Parathyroid adenoma (tissue), 2 donors: ENCODE data around the gene MACF1.
"Not testable (repeated sequence)": the region's sequence is repeated elsewhere in the genome, so short reads cannot be mapped to it uniquely, and the experiment has no call there.

Experiments
- H2AFZ ChIP-seq: fragments of 300-600 bp; sonication (generic); one replicate; pipeline ENCODE4 v1.7.0; 2017; ENCODE audit warnings: antibody characterized with exemption, mild to moderate bottlenecking
- H3K27ac ChIP-seq: fragments of 300-600 bp; sonication (generic); one replicate; pipeline ENCODE4 v1.7.0; 2017
- H3K27me3 ChIP-seq: fragments of 300-600 bp; sonication (generic); one replicate; pipeline ENCODE4 v1.7.0; 2017; ENCODE audit warnings: low read length; ENCODE audit not compliant: control insufficient read depth, insufficient read depth
- H3K36me3 ChIP-seq: fragments of 300-600 bp; sonication (generic); one replicate; pipeline ENCODE4 v1.7.0; 2017; ENCODE audit warnings: low read length; ENCODE audit not compliant: control insufficient read depth, insufficient read depth
- H3K4me1 ChIP-seq: fragments of 300-600 bp; sonication (generic); one replicate; pipeline ENCODE4 v1.7.0; 2017; ENCODE audit warnings: control low read depth
- H3K4me2 ChIP-seq: fragments of 300-600 bp; sonication (generic); one replicate; pipeline ENCODE4 v1.7.0; 2017; ENCODE audit warnings: low read length
- H3K4me3 ChIP-seq: fragments of 300-600 bp; sonication (generic); one replicate; pipeline ENCODE4 v1.7.0; 2017; ENCODE audit warnings: low read depth, low read length
- H3K79me2 ChIP-seq: fragments of 300-600 bp; sonication (generic); one replicate; pipeline ENCODE4 v1.7.0; 2017; ENCODE audit warnings: control low read depth
- H3K9ac ChIP-seq: fragments of 300-600 bp; sonication (generic); one replicate; pipeline ENCODE4 v1.7.0; 2017; ENCODE audit warnings: mild to moderate bottlenecking
- H3K9me3 ChIP-seq: fragments of 300-600 bp; sonication (generic); one replicate; pipeline ENCODE4 v1.7.0; 2017; ENCODE audit warnings: low read length; ENCODE audit not compliant: control insufficient read depth
- TF ChIP-seq, protein P1 (sequence below): fragments of 300-600 bp; sonication (generic); IDR thresholded peaks from one replicate; pipeline ENCODE4 v1.7.0; 2017; ENCODE audit warnings: antibody characterized with exemption, mild to moderate bottlenecking
- donor health status: primary hyperparathyroidism.

The MACF1 gene

DNA sequence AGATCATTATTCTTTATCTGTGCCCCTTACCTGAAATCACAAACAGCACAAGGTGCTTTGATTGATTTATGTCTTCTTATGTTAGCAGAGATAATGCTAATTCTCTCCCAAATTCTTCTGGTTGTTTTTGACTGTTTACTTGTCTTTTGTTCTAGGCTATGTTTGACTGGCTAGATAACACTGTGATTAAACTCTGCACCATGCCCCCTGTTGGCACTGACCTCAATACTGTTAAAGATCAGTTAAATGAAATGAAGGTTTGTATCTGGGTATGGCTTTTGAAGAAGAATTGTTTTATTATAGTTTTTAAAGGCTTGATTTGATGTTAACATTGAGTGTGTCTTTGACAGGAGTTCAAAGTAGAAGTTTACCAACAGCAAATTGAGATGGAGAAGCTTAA is 237.3 kb downstream of the MACF1 start:
- Histone ChIP-seq H3K4me3 (no peak overlapping the region), H3K36me3 (no peaks in the 10 kb centered on the region), H3K27ac (no peak overlapping the region), H3K4me2 (no peak overlapping the region), H3K9me3 (no peaks in the 10 kb centered on the region), H3K9ac (no peak overlapping the region), H2AFZ (no peak overlapping the region), H3K79me2 (peaks cover 3% of the 10 kb centered on the region), H3K4me1 (no peaks in the 10 kb centered on the region), H3K27me3 (no peaks in the 10 kb centered on the region)
- TF ChIP-seq, protein P1, sequence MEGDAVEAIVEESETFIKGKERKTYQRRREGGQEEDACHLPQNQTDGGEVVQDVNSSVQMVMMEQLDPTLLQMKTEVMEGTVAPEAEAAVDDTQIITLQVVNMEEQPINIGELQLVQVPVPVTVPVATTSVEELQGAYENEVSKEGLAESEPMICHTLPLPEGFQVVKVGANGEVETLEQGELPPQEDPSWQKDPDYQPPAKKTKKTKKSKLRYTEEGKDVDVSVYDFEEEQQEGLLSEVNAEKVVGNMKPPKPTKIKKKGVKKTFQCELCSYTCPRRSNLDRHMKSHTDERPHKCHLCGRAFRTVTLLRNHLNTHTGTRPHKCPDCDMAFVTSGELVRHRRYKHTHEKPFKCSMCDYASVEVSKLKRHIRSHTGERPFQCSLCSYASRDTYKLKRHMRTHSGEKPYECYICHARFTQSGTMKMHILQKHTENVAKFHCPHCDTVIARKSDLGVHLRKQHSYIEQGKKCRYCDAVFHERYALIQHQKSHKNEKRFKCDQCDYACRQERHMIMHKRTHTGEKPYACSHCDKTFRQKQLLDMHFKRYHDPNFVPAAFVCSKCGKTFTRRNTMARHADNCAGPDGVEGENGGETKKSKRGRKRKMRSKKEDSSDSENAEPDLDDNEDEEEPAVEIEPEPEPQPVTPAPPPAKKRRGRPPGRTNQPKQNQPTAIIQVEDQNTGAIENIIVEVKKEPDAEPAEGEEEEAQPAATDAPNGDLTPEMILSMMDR: no peak

DNA sequence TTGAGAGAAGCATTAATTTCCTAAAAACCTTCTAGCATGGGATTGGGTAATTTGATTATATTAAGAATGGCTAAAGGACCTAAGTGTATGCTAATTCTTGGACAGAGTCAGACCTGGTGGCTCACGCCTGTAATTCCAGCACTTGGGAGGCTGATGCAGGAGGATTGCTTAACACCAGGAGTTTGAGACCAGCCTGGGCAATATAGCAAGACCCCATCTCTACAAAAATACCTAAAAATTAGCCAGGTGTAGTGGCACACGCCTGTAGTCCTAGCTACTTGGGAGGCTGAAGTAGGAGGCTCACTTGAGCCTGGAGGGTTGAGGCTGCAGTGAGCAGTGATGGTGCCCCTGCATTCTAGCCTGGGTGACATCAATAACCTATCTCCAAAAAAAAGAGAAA is 241.1 kb downstream of the MACF1 start:
- no peaks in the 10 kb centered on the region for H3K36me3 ChIP-seq

DNA sequence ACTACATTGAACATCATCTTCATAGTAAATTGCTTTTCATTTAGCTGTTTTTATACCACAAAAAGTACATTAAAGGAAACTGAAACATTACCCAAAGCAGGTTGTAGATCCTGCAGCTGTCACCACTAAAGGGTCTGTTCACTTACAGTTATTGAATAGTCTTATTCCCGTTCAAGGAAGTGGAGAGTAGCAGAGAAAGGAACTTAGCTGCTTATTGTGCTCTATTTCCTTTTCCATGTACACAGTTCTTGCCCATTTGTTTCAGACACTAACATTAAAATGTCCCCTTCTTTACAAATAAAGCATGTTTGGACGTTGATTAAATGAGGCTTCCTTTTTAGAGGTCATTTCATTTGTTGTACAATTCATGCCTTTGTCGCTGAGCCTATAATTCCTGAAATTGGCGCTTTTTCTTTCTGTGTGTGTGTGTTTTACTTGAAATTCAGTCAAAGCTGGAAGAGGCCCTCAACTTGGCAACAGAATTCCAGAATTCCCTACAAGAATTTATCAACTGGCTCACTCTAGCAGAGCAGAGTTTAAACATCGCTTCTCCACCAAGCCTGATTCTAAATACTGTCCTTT is 242.6 kb downstream of the MACF1 start:
- H3K9me3 ChIP-seq: no peaks in the 10 kb centered on the region
- no peak overlapping the region for H2AFZ ChIP-seq
- H3K79me2 ChIP-seq: no peaks in the 10 kb centered on the region
- no peak overlapping the region for H3K4me3 ChIP-seq
- H3K4me1 ChIP-seq: no peaks in the 10 kb centered on the region
- H3K4me2 ChIP-seq: no peak overlapping the region
- TF ChIP-seq, protein P1: no peak
- H3K27me3 ChIP-seq: no peaks in the 10 kb centered on the region
- no peak overlapping the region for H3K27ac ChIP-seq
- no peaks in the 10 kb centered on the region for H3K36me3 ChIP-seq
- H3K9ac ChIP-seq: no peak overlapping the region

More for the DNA sequence above, 241.1 kb downstream of the MACF1 start:
- H3K4me2 ChIP-seq: no peak overlapping the region
- no peaks in the 10 kb centered on the region for H3K27me3 ChIP-seq
- H2AFZ ChIP-seq: no peak overlapping the region
- TF ChIP-seq, protein P1: no peak
- peaks cover 3% of the 10 kb centered on the region for H3K79me2 ChIP-seq
- no peak overlapping the region for H3K9ac ChIP-seq
- H3K4me3 ChIP-seq: no peak overlapping the region
- no peaks in the 10 kb centered on the region for H3K9me3 ChIP-seq
- H3K4me1 ChIP-seq: no peaks in the 10 kb centered on the region
- H3K27ac ChIP-seq: no peak overlapping the region

DNA sequence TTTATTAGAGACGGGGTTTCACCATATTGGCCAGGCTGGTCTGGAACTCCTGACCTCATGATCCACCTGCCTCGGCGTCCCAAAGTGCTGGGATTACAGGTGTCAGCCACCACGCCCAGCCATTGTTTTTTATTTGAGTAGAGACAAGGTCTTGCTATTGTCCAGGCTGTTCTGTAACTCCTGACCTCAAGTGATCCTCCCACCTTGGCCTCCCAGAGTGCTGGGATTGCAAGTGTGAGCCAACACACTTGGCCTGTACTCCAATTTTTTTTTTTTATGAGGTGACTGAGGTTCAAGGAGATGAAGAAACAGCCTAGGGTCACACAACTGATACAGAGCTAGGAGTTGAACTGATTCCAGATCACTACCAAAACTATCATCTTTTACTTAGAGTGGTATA is 245.5 kb downstream of the MACF1 start:
- H3K27ac ChIP-seq, H3K79me2 ChIP-seq, H3K4me3 ChIP-seq, H3K9ac ChIP-seq, H3K4me1 ChIP-seq, H3K4me2 ChIP-seq, H2AFZ ChIP-seq, H3K36me3 ChIP-seq, H3K27me3 ChIP-seq, H3K9me3 ChIP-seq: not testable (repeated sequence)

DNA sequence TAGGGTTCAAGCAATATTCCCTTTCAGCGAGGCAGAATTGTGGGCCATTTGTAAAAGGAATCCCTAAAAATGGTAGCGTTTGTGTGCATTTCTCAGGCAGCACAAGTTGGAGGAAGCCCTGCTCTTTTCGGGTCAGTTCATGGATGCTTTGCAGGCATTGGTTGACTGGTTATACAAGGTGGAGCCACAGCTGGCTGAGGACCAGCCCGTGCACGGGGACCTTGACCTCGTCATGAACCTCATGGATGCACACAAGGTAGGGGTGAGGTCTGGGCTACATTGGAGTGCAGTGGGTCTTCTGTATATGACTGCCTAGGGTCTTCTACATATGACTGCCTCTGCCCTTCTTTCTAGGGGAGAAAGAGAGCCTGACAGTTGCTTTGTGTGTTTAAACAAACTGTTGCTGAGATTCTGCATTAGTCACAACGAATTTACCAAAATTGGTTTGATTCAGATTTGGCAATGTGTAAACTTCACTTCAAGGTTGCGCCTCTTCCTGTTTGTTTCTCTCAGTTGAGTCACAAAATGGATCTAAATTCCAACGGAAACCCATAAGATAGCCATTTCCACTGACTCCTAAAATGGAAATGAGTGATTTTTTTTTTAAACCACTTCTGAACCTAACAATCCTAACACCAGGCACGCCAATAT is 246.6 kb downstream of the MACF1 start:
- H3K9ac ChIP-seq: no peak overlapping the region
- TF ChIP-seq, protein P1: no peak
- peak overlapping the region; percentile 8 for H3K27ac ChIP-seq
- no peaks in the 10 kb centered on the region for H3K9me3 ChIP-seq
- H3K79me2 ChIP-seq: no peaks in the 10 kb centered on the region
- H3K4me1 ChIP-seq: no peaks in the 10 kb centered on the region
- no peaks in the 10 kb centered on the region for H3K27me3 ChIP-seq
- no peak overlapping the region for H2AFZ ChIP-seq
- H3K4me3 ChIP-seq: no peak overlapping the region
- no peak overlapping the region for H3K4me2 ChIP-seq
- H3K36me3 ChIP-seq: no peaks in the 10 kb centered on the region
